Endodermal cell (in vitro differentiated cells): ENCODE results near the gene PSMC3. TPM values are rescaled to one million over a fixed set of nuclear protein-coding genes. Genes with fewer than 3 reads are reported as not detected.

Experiments
- DNase-seq: peaks from one replicate; pipeline ENCODE4 v3.0.0-alpha.2; 2017
- H3K27ac ChIP-seq: 2 replicates; pipeline ENCODE4 v1.5.1; 2013; ENCODE audit warnings: mild to moderate bottlenecking, low read depth, low read length, moderate library complexity
- H3K27me3 ChIP-seq: 2 replicates; pipeline ENCODE4 v1.6.1; 2013; ENCODE audit warnings: mild to moderate bottlenecking, low read length, moderate library complexity; ENCODE audit not compliant: insufficient read depth, control insufficient read depth, poor library complexity, severe bottlenecking
- H3K36me3 ChIP-seq: 2 replicates; pipeline ENCODE4 v1.7.0; 2013; ENCODE audit warnings: mild to moderate bottlenecking, low read length, moderate library complexity; ENCODE audit not compliant: control insufficient read depth, insufficient read depth
- H3K4me1 ChIP-seq: one replicate; pipeline ENCODE4 v1.7.0; 2013; ENCODE audit warnings: low read length; ENCODE audit not compliant: control insufficient read depth, insufficient read depth
- H3K4me3 ChIP-seq: 2 replicates; pipeline ENCODE4 v1.5.1; 2013; ENCODE audit warnings: mild to moderate bottlenecking, low read length, moderate library complexity
- H3K9ac ChIP-seq: 2 replicates; pipeline ENCODE4 v1.6.1; 2013; ENCODE audit warnings: mild to moderate bottlenecking, low read length, moderate library complexity; ENCODE audit not compliant: poor library complexity, severe bottlenecking; ENCODE audit errors: extremely low read depth
- H3K9me3 ChIP-seq: 2 replicates; pipeline ENCODE4 v1.6.1; 2013; ENCODE audit warnings: mild to moderate bottlenecking, low read length, moderate library complexity; ENCODE audit not compliant: control insufficient read depth
- H3K27ac Mint-ChIP-seq: 2 replicates; pipeline ENCODE4 v1.8.0; 2020; ENCODE audit warnings: mixed read lengths
- H3K27me3 Mint-ChIP-seq: 2 replicates; pipeline ENCODE4 v1.8.0; 2021; ENCODE audit warnings: mild to moderate bottlenecking, mixed read lengths; ENCODE audit not compliant: insufficient read depth
- H3K36me3 Mint-ChIP-seq: 2 replicates; pipeline ENCODE4 v1.8.0; 2020; ENCODE audit warnings: low read depth, mixed read lengths
- H3K4me1 Mint-ChIP-seq: 2 replicates; pipeline ENCODE4 v1.8.0; 2020; ENCODE audit warnings: mixed read lengths
- H3K4me3 Mint-ChIP-seq: 2 replicates; pipeline ENCODE4 v1.8.0; 2020; ENCODE audit warnings: mild to moderate bottlenecking, moderate library complexity, mixed read lengths
- H3K9me3 Mint-ChIP-seq: 2 replicates; pipeline ENCODE4 v1.8.0; 2020; ENCODE audit warnings: mild to moderate bottlenecking, mixed read lengths
- WGBS, 2 experiments: methylation state at CpG; one replicate each; pipeline versions ENCODE4 v1.1.5 to v1.1.7; 2013; ENCODE audit warnings: missing lambda C conversion rate in 2 of 2, mixed read lengths in 1 of 2; ENCODE audit not compliant: insufficient coverage in 1 of 2, insufficient read length in 1 of 2; 5-methylcytosine and 5-hydroxymethylcytosine counted together
- total RNA-seq, 2 donors: library from RNA; stranded (reverse); fragmentation: NEBNext Ultra II Directional in 1 of 2; extraction: Animal tissue kit (Norgen Biotek cat#: 25700) in 1 of 2; gene quantifications; 2 replicates in 1 of 2; 3 replicates in 1 of 2; pipeline ENCODE4 v1.2.1, GENCODE V29; 2021
- TF ChIP-seq, protein P1 (sequence below): fragments of 200-600 bp; sonication (generic); conservative IDR thresholded peaks from 2 replicates; pipeline ENCODE4 v1.5.0; 2021; ENCODE audit warnings: antibody characterized with exemption, mild to moderate bottlenecking

PSMC3 gene
- total RNA-seq, 2 donors from 2014 or later = 152 to 175 TPM

DNA sequence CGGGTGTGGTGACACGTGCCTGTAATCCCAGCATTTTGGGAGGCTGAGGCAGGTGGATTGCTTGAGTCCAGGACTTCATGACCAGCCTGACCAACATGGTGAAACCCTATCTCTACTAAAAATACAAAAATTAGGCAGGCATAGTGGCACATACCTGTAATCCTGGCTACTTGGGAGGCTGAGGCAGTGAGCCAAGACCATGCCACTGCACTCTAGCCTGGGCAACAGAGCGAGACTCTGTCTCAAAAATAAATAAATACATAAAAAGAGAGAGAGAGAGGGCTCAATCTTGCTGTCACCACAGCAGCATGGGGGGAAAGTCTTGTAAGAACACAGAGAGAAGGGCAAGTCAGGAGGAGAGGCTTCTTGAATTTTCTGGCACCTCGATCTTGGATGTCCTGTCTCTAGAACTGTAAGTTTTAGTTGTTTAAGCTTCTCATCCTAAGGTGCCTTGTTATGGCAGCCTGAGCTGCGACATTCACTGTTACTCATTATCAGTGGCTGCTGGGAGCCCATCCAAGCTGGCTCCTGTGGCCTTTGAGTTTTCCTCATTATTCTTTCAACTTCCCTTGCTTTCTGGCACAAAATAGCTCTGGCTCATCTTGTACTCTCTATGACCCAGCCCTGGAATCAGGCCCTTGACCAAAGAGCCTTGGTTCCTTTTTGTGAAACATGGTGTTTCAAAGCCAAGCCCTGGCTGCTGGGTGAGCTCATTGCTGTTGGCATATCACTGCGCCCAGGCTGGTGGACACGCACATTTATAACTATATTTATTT lies 8.0 kb upstream of the PSMC3 start:
- TF ChIP-seq, protein P1, sequence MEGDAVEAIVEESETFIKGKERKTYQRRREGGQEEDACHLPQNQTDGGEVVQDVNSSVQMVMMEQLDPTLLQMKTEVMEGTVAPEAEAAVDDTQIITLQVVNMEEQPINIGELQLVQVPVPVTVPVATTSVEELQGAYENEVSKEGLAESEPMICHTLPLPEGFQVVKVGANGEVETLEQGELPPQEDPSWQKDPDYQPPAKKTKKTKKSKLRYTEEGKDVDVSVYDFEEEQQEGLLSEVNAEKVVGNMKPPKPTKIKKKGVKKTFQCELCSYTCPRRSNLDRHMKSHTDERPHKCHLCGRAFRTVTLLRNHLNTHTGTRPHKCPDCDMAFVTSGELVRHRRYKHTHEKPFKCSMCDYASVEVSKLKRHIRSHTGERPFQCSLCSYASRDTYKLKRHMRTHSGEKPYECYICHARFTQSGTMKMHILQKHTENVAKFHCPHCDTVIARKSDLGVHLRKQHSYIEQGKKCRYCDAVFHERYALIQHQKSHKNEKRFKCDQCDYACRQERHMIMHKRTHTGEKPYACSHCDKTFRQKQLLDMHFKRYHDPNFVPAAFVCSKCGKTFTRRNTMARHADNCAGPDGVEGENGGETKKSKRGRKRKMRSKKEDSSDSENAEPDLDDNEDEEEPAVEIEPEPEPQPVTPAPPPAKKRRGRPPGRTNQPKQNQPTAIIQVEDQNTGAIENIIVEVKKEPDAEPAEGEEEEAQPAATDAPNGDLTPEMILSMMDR = no peak
- H3K9me3 ChIP-seq = no peaks in the 10 kb centered on the region
- H3K4me1 ChIP-seq = no peaks in the 10 kb centered on the region
- no peak overlapping the region for H3K4me3 Mint-ChIP-seq
- H3K9ac ChIP-seq = no peak overlapping the region
- H3K4me1 Mint-ChIP-seq = no peaks in the 10 kb centered on the region
- no peak overlapping the region for H3K27ac ChIP-seq
- H3K27ac Mint-ChIP-seq = no peak overlapping the region
- no peaks in the 10 kb centered on the region for H3K36me3 ChIP-seq
- H3K9me3 Mint-ChIP-seq = peaks cover 3% of the 10 kb centered on the region
- no peaks in the 10 kb centered on the region for H3K27me3 Mint-ChIP-seq
- H3K36me3 Mint-ChIP-seq = peaks cover 2% of the 10 kb centered on the region
- 88 to 94% methylated on average over 6 of the region's 7 CpGs for WGBS, 2 experiments
- H3K4me3 ChIP-seq = no peak overlapping the region
- no peak for DNase-seq
- H3K27me3 ChIP-seq = no peaks in the 10 kb centered on the region

DNA sequence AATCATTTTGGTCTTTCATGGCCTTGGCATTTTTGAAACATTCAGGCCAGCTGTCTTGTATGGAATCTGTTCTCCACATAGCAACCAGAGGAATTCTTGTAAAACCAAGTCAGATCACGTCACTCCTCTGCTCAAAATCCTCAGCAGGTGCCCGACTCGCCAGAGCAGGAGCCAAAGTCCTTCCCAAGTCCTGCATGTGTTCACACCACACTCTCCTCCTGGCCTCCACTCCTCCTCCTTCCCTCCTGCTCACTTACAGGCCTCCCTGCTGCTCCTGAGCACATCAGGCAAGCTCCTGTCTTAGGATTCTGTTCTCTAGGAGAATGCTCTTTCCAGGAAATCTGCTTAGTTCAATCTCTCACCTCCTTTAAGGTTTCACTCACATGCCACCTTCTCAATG lies 6.9 kb upstream of the PSMC3 start:
- Mint-ChIP-seq H3K27me3 (no peaks in the 10 kb centered on the region), H3K9me3 (peaks cover 3% of the 10 kb centered on the region), H3K4me1 (no peaks in the 10 kb centered on the region), H3K4me3 (no peak overlapping the region), H3K36me3 (peaks cover 2% of the 10 kb centered on the region), H3K27ac (no peak overlapping the region)
- DNase-seq = no peak
- no peak overlapping the region for H3K27ac ChIP-seq
- H3K4me3 ChIP-seq = no peak overlapping the region
- H3K27me3 ChIP-seq = no peaks in the 10 kb centered on the region
- no peaks in the 10 kb centered on the region for H3K36me3 ChIP-seq
- H3K4me1 ChIP-seq = no peaks in the 10 kb centered on the region
- TF ChIP-seq, protein P1 = no peak
- 59 to 91% methylated on average over 3 of the region's 3 CpGs for WGBS, 2 experiments
- H3K9ac ChIP-seq = no peak overlapping the region
- H3K9me3 ChIP-seq = no peaks in the 10 kb centered on the region

DNA sequence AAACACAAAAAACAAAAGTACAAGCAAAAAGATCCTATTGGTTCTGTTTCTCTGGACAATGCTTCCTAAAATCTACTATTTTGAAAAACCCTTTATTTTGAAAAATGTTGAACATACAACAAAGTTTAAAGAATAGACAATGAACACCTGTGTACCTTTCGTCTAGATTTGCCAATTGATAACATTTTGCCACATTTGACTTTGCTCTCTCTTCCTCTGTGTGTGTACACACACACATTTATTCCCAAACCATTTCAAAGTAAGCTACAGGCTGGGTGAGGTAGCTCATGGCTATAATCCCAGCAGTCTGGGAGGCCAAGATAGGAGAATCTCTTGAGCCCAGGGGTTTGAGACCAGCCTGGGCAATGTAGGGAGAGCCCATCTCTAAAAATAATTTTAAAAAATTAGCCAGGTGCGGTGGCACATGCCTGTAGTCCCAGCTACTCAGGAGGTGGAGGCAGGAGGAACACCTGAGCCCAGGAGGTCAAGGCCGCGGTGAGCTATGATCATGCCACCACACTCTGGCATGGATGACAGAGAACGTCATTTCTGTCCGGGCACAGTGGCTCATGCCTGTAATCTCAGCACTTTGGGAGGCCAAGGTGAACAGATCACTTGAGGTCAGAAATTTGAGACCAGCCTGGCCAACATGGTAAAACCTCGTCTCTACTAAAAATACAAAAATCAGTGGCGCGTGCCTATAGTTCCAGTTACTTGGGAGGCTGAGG lies 5.3 kb upstream of the PSMC3 start:
- H3K4me1 Mint-ChIP-seq = no peaks in the 10 kb centered on the region
- TF ChIP-seq, protein P1 = no peak
- no peaks in the 10 kb centered on the region for H3K9me3 Mint-ChIP-seq
- no peaks in the 10 kb centered on the region for H3K27me3 Mint-ChIP-seq
- no peaks in the 10 kb centered on the region for H3K36me3 Mint-ChIP-seq
- Histone ChIP-seq H3K9ac (no peak overlapping the region), H3K36me3 (no peaks in the 10 kb centered on the region), H3K9me3 (no peaks in the 10 kb centered on the region), H3K27ac (no peak overlapping the region), H3K4me1 (no peaks in the 10 kb centered on the region), H3K27me3 (no peaks in the 10 kb centered on the region), H3K4me3 (no peak overlapping the region)
- H3K4me3 Mint-ChIP-seq = no peak overlapping the region
- WGBS, 2 experiments = 96 to 100% methylated on average over 9 of the region's 9 CpGs
- H3K27ac Mint-ChIP-seq = no peak overlapping the region
- DNase-seq = no peak
